H9 (cell line): ENCODE data around the gene LRRC3. TPM values are rescaled to one million over a fixed set of nuclear protein-coding genes. Genes with fewer than 3 reads are reported as not detected.
A peak's percentile ranks its signal among the peaks of the same experiment; 100 is the strongest.

ENCODE experiments used
- DNase-seq: peaks from one replicate; pipeline ENCODE4 v3.0.0-alpha.2; 2017
- H2AFZ ChIP-seq: one replicate; pipeline ENCODE4 v1.6.1; 2013; ENCODE audit warnings: mild to moderate bottlenecking, low read length, control low read depth, moderate library complexity
- H2AK5ac ChIP-seq: 2 replicates; pipeline ENCODE4 v1.6.1; 2013; ENCODE audit warnings: low read length, control low read depth, mixed read lengths; ENCODE audit not compliant: insufficient read length
- H2BK120ac ChIP-seq: one replicate; pipeline ENCODE4 v1.6.1; 2013; ENCODE audit warnings: low read depth, mild to moderate bottlenecking, low read length, control low read depth, inconsistent platforms; ENCODE audit not compliant: poor library complexity, severe bottlenecking
- H2BK12ac ChIP-seq: 2 replicates; pipeline ENCODE4 v1.6.1; 2013; ENCODE audit warnings: low read length, control low read depth, mixed read lengths, low read depth; ENCODE audit not compliant: insufficient read length
- H2BK15ac ChIP-seq: 2 replicates; pipeline ENCODE4 v1.6.1; 2013; ENCODE audit warnings: low read depth, low read length, control low read depth
- H2BK20ac ChIP-seq: one replicate; pipeline ENCODE4 v1.6.1; 2013; ENCODE audit warnings: low read depth, mild to moderate bottlenecking, low read length, control low read depth, inconsistent platforms; ENCODE audit not compliant: poor library complexity, severe bottlenecking
- H2BK5ac ChIP-seq: 2 replicates; pipeline ENCODE4 v1.6.1; 2013; ENCODE audit warnings: low read length, control low read depth, mixed read lengths; ENCODE audit not compliant: insufficient read length
- H3K14ac ChIP-seq: 2 replicates; pipeline ENCODE4 v1.6.1; 2013; ENCODE audit warnings: low read length, control low read depth; ENCODE audit not compliant: insufficient read depth
- H3K18ac ChIP-seq: 2 replicates; pipeline ENCODE4 v1.6.1; 2013; ENCODE audit warnings: low read depth, mild to moderate bottlenecking, mixed read lengths, low read length, control low read depth; ENCODE audit not compliant: insufficient read length
- H3K23ac ChIP-seq: 2 replicates; pipeline ENCODE4 v1.6.1; 2013; ENCODE audit warnings: low read length, control low read depth, mixed read lengths, low read depth; ENCODE audit not compliant: insufficient read length
- H3K23me2 ChIP-seq: 2 replicates; pipeline ENCODE4 v1.6.1; 2013; ENCODE audit warnings: low read depth, mild to moderate bottlenecking, mixed read lengths, low read length, control low read depth; ENCODE audit not compliant: insufficient read length, poor library complexity, severe bottlenecking
- H3K27ac ChIP-seq: 2 replicates; pipeline ENCODE4 v1.5.1; 2013; ENCODE audit warnings: low read length, control low read depth, mixed read lengths, low read depth; ENCODE audit not compliant: insufficient read length
- H3K27me3 ChIP-seq: 2 replicates; pipeline ENCODE4 v1.6.1; 2013; ENCODE audit warnings: low read length, control low read depth, inconsistent platforms; ENCODE audit not compliant: insufficient read depth
- H3K4ac ChIP-seq: 2 replicates; pipeline ENCODE4 v1.6.1; 2013; ENCODE audit warnings: low read depth, mild to moderate bottlenecking, control low read depth, inconsistent platforms, low read length, moderate library complexity
- H3K4me1 ChIP-seq: 2 replicates; pipeline ENCODE4 v1.6.1; 2013; ENCODE audit warnings: low read length, control low read depth, inconsistent platforms; ENCODE audit not compliant: insufficient read depth
- H3K4me2 ChIP-seq: 2 replicates; pipeline ENCODE4 v1.6.1; 2013; ENCODE audit warnings: low read length, control low read depth, mixed read lengths; ENCODE audit not compliant: insufficient read length, insufficient read depth
- H3K56ac ChIP-seq: 2 replicates; pipeline ENCODE4 v1.6.1; 2013; ENCODE audit warnings: low read depth, mild to moderate bottlenecking, mixed read lengths, low read length, control low read depth; ENCODE audit not compliant: insufficient read length
- H3K79me1 ChIP-seq: 2 replicates; pipeline ENCODE4 v1.6.1; 2013; ENCODE audit warnings: low read depth, mild to moderate bottlenecking, moderate library complexity, low read length, control low read depth, inconsistent platforms; ENCODE audit not compliant: insufficient read depth, poor library complexity, severe bottlenecking
- H3K79me2 ChIP-seq: 2 replicates; pipeline ENCODE4 v1.6.1; 2013; ENCODE audit warnings: low read length, control low read depth, inconsistent platforms; ENCODE audit not compliant: insufficient read depth
- H3K9ac ChIP-seq: 2 replicates; pipeline ENCODE4 v1.6.1; 2013; ENCODE audit warnings: low read length, control low read depth, mixed read lengths; ENCODE audit not compliant: insufficient read length; ENCODE audit errors: extremely low read depth
- H3K9me3 ChIP-seq: one replicate; pipeline ENCODE4 v1.6.1; 2013; ENCODE audit warnings: low read depth, low read length, inconsistent platforms; ENCODE audit not compliant: control insufficient read depth
- H3T11ph ChIP-seq: one replicate; pipeline ENCODE4 v1.6.1; 2013; ENCODE audit warnings: mild to moderate bottlenecking, low read length, control low read depth, inconsistent platforms
- H4K20me1 ChIP-seq: one replicate; pipeline ENCODE4 v1.6.1; 2013; ENCODE audit not compliant: control insufficient read depth, insufficient read length, insufficient read depth
- H4K5ac ChIP-seq: 2 replicates; pipeline ENCODE4 v1.6.1; 2013; ENCODE audit warnings: low read depth, mild to moderate bottlenecking, mixed read lengths, low read length, control low read depth; ENCODE audit not compliant: insufficient read length
- H4K8ac ChIP-seq: replicated peaks from 2 replicates; pipeline ENCODE4 v1.6.1; 2013; ENCODE audit warnings: low read length, control low read depth, mixed read lengths, low read depth; ENCODE audit not compliant: insufficient read length
- H4K91ac ChIP-seq: 2 replicates; pipeline ENCODE4 v1.6.1; 2013; ENCODE audit warnings: low read depth, mild to moderate bottlenecking, moderate library complexity, mixed read lengths, low read length, control low read depth; ENCODE audit not compliant: insufficient read length
- H3K27ac Mint-ChIP-seq, 3 experiments: 2 replicates in 2 of 3; 3 replicates in 1 of 3; pipeline ENCODE4 v1.8.0; 2020 to 2021; ENCODE audit warnings: mixed read lengths in 3 of 3, mild to moderate bottlenecking in 1 of 3, moderate library complexity in 1 of 3
- H3K27me3 Mint-ChIP-seq: 2 replicates; pipeline ENCODE4 v1.8.0; 2021; ENCODE audit warnings: low read depth, mild to moderate bottlenecking, moderate library complexity, mixed read lengths
- H3K36me3 Mint-ChIP-seq, 3 experiments: 2 replicates in 2 of 3; 3 replicates in 1 of 3; pipeline ENCODE4 v1.8.0; 2020 to 2021; ENCODE audit warnings: low read depth in 3 of 3, mixed read lengths in 3 of 3; ENCODE audit not compliant: insufficient read depth in 1 of 3
- H3K4me1 Mint-ChIP-seq, 2 experiments: 2 replicates each; pipeline ENCODE4 v1.8.0; 2020; ENCODE audit warnings: mixed read lengths in 2 of 2
- H3K4me3 Mint-ChIP-seq, 2 experiments: 2 replicates in 1 of 2; 3 replicates in 1 of 2; pipeline ENCODE4 v1.8.0; 2020 to 2021; ENCODE audit warnings: mild to moderate bottlenecking in 2 of 2, mixed read lengths in 2 of 2, moderate library complexity in 1 of 2
- H3K9me3 Mint-ChIP-seq, 2 experiments: 2 replicates in 1 of 2; 3 replicates in 1 of 2; pipeline ENCODE4 v1.8.0; 2020; ENCODE audit warnings: mild to moderate bottlenecking in 2 of 2, mixed read lengths in 2 of 2, moderate library complexity in 1 of 2
- whole genome bisulfite sequencing: extraction: QIAGEN DNeasy Blood & Tissue Kit; methylation state at CpG from one replicate; pipeline ENCODE4 v1.1.7; 2013; ENCODE audit warnings: missing lambda C conversion rate, low lambda C conversion rate, mixed read lengths; ENCODE audit not compliant: insufficient read length; ENCODE audit errors: extremely low coverage; 5-methylcytosine and 5-hydroxymethylcytosine counted together
- total RNA-seq: library from RNA; stranded (reverse); gene quantifications from 2 replicates; pipeline ENCODE4 v1.2.1, GENCODE V29; 2021
- TF ChIP-seq, protein P1 (sequence below): fragments of 200-600 bp; sonication (generic); conservative IDR thresholded peaks from 3 replicates; pipeline ENCODE4 v1.8.0; 2021; ENCODE audit warnings: antibody characterized with exemption, mild to moderate bottlenecking

Gene LRRC3
- total RNA-seq, 1 experiment from 2014 or later, result 3.1 TPM

GRCh38 chr21:44486302-44486701 lies 31.0 kb downstream of the LRRC3 start:
- Histone ChIP-seq H3K4me2 (peak overlapping the region; percentile 86), H2AK5ac (no peak overlapping the region), H3T11ph (no peak overlapping the region), H2BK15ac (no peak overlapping the region), H4K8ac (no peak overlapping the region), H4K20me1 (no peaks in the 10 kb centered on the region), H3K79me2 (peaks cover 7% of the 10 kb centered on the region; the same call in 1 of the 2 replicates), H3K56ac (no peak overlapping the region), H4K91ac (no peak overlapping the region), H3K4ac (no peak overlapping the region), H2AFZ (no peak overlapping the region), H2BK120ac (no peak overlapping the region), H2BK20ac (no peak overlapping the region), H3K18ac (no peak overlapping the region), H3K4me1 (no peaks in the 10 kb centered on the region; the same call in 1 of the 2 replicates), H3K14ac (no peak overlapping the region; the same call in 1 of the 2 replicates), H3K79me1 (peaks cover 3% of the 10 kb centered on the region), H3K9ac (peak overlapping the region; percentile 23), H2BK12ac (no peak overlapping the region), H4K5ac (no peak overlapping the region), H3K23me2 (peaks cover 3% of the 10 kb centered on the region), H3K27ac (no peak overlapping the region), H3K9me3 (no peaks in the 10 kb centered on the region), H3K27me3 (no peaks in the 10 kb centered on the region), H2BK5ac (no peak overlapping the region), H3K23ac (no peak overlapping the region)
- peaks cover 7% of the 10 kb centered on the region in 2 experiments; a peak in 3 of 5 replicates for H3K9me3 Mint-ChIP-seq
- no peaks in the 10 kb centered on the region for H3K27me3 Mint-ChIP-seq
- H3K36me3 Mint-ChIP-seq, result peaks cover 11 to 16% (median 16%) of the 10 kb centered on the region in 3 experiments
- peak overlapping the region; percentile 84 to 88 for H3K4me3 Mint-ChIP-seq
- WGBS, result no CpG with 5 or more reads among the region's 16 CpGs
- no peak for DNase-seq
- peaks cover 18 to 31% of the 10 kb centered on the region in 2 experiments for H3K4me1 Mint-ChIP-seq
- peak overlapping the region in 1 of 3 experiments; percentile 87; a peak in 1 of 7 replicates for H3K27ac Mint-ChIP-seq
- TF ChIP-seq, protein P1, sequence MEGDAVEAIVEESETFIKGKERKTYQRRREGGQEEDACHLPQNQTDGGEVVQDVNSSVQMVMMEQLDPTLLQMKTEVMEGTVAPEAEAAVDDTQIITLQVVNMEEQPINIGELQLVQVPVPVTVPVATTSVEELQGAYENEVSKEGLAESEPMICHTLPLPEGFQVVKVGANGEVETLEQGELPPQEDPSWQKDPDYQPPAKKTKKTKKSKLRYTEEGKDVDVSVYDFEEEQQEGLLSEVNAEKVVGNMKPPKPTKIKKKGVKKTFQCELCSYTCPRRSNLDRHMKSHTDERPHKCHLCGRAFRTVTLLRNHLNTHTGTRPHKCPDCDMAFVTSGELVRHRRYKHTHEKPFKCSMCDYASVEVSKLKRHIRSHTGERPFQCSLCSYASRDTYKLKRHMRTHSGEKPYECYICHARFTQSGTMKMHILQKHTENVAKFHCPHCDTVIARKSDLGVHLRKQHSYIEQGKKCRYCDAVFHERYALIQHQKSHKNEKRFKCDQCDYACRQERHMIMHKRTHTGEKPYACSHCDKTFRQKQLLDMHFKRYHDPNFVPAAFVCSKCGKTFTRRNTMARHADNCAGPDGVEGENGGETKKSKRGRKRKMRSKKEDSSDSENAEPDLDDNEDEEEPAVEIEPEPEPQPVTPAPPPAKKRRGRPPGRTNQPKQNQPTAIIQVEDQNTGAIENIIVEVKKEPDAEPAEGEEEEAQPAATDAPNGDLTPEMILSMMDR, result no peak
